WI38 (cell line): ENCODE data around the gene METRN.
"Not testable (repeated sequence)": the region's sequence is repeated elsewhere in the genome, so short reads cannot be mapped to it uniquely, and the experiment has no call there.

Experiments
- H3K4me3 ChIP-seq: 2 replicates; pipeline ENCODE4 v1.5.1; 2011; ENCODE audit warnings: low read depth, mild to moderate bottlenecking, control low read depth, low read length
- CTCF ChIP-seq: IDR thresholded peaks from 2 replicates; pipeline ENCODE4 v1.5.1; 2012; ENCODE audit warnings: low read depth, mild to moderate bottlenecking, control low read depth, low read length

Gene METRN

GRCh38 chr16:746637-747036, 31.7 kb downstream of the METRN start:
- H3K4me3 ChIP-seq = no peak overlapping the region
- no peak for TF ChIP-seq CTCF

- no peak overlapping the region for H3K4me3 ChIP-seq
- no peak for TF ChIP-seq CTCF
Observed at GRCh38 chr16:747978-748746, 33.2 kb downstream of the METRN start.

GRCh38 chr16:749010-749409, 34.1 kb downstream of the METRN start:
- no peak for TF ChIP-seq CTCF
- no peak overlapping the region for H3K4me3 ChIP-seq

- H3K4me3 ChIP-seq = no peak overlapping the region
- no peak for TF ChIP-seq CTCF
Observed at GRCh38 chr16:750485-750884, 35.6 kb downstream of the METRN start.

GRCh38 chr16:751152-752006, 36.5 kb downstream of the METRN start:
- H3K4me3 ChIP-seq = no peak overlapping the region
- TF ChIP-seq CTCF = no peak

- H3K4me3 ChIP-seq = no peak overlapping the region
- TF ChIP-seq CTCF = no peak
Observed at GRCh38 chr16:752007-752312, 37.0 kb downstream of the METRN start.

- H3K4me3 ChIP-seq = not testable (repeated sequence)
Observed at GRCh38 chr16:754121-754607, 39.2 kb downstream of the METRN start.
